ENCODE measurements around the gene PDZRN3. TPM values are rescaled to one million over a fixed set of nuclear protein-coding genes. Genes with fewer than 3 reads are reported as not detected.

Gene PDZRN3
- total RNA-seq, 4 donors from 2014 or later = 227 to 305 (median 265) TPM

DNA sequence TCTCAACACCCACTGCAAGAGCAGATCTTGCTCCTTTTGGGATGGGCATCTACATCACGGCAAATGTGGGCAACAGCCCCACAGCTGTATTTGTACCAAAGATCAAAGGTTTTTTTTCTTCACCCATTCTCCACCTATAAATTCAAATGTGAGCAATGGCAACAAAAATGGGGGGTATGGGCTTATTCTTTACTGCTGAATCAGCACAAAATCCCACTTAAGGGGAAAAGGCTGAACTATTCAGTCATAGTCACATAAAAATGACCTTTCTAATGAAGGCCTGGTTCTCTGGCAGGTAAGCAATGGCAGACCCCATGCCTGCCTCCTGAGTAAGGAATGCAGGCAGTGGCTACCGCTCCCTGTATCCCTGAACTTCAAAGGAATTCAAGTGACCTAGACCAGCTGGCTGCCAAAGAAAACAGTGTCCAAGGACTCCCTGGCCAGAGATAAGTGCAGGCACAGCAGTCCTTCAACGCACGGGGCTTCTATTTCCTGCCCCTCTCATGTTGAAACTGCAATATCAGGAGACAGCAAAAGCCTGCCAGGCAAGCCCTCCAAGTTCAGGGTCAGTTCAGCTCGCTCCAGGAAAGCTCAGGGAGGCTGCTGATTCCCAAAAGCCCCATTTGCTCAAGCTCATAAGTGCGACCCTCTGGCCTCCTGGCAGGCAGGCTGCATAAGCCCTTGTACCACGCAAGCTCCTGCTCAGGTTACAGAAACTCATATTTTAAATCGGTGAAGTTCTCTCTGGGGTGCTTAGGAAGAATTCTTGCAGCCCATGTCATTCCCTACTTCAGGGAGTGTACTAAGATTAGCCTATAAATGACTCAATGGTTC is 134.1 kb downstream of the PDZRN3 start:
- no peaks in the 10 kb centered on the region for H3K27me3 ChIP-seq
- H3K4me1 ChIP-seq = peaks cover 7 to 91% (median 8%) of the 10 kb centered on the region in 3 donors
- no peaks in the 10 kb centered on the region for H3K9me3 ChIP-seq
- peak; percentile 14 for ATAC-seq
- H3K4me3 ChIP-seq = no peak overlapping the region
- no peaks in the 10 kb centered on the region for H3K36me3 ChIP-seq
- H3K27ac ChIP-seq = peak overlapping the region in 1 of 4 donors; percentile 3
- 27 to 33% methylated on average over 2 to 3 of the region's 8 CpGs for WGBS, 2 donors (ENCODE audit: low coverage in 1 of 2)
- TF ChIP-seq POLR2AphosphoS5 (IDR thresholded peaks at IDR 0.05) = no peak
- TF ChIP-seq EP300 (IDR thresholded peaks at IDR 0.05) = no peak
- TF ChIP-seq POLR2A (IDR thresholded peaks at IDR 0.05) = no peak
- TF ChIP-seq, protein P1, sequence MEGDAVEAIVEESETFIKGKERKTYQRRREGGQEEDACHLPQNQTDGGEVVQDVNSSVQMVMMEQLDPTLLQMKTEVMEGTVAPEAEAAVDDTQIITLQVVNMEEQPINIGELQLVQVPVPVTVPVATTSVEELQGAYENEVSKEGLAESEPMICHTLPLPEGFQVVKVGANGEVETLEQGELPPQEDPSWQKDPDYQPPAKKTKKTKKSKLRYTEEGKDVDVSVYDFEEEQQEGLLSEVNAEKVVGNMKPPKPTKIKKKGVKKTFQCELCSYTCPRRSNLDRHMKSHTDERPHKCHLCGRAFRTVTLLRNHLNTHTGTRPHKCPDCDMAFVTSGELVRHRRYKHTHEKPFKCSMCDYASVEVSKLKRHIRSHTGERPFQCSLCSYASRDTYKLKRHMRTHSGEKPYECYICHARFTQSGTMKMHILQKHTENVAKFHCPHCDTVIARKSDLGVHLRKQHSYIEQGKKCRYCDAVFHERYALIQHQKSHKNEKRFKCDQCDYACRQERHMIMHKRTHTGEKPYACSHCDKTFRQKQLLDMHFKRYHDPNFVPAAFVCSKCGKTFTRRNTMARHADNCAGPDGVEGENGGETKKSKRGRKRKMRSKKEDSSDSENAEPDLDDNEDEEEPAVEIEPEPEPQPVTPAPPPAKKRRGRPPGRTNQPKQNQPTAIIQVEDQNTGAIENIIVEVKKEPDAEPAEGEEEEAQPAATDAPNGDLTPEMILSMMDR (IDR thresholded peaks at IDR 0.05) = no peak

GRCh38 chr3:73485877-73486330 is 138.8 kb downstream of the PDZRN3 start:
- 37 to 47% methylated on average over 3 to 4 of the region's 4 CpGs for WGBS, 2 donors (ENCODE audit: low coverage in 1 of 2)
- no peak overlapping the region for H3K27ac ChIP-seq
- peaks cover 5 to 87% (median 16%) of the 10 kb centered on the region in 3 donors for H3K4me1 ChIP-seq
- ATAC-seq = no peak
- no peaks in the 10 kb centered on the region for H3K27me3 ChIP-seq
- no peak for TF ChIP-seq POLR2A (IDR thresholded peaks at IDR 0.05)
- no peak for TF ChIP-seq EP300 (IDR thresholded peaks at IDR 0.05)
- no peak for TF ChIP-seq POLR2AphosphoS5 (IDR thresholded peaks at IDR 0.05)
- TF ChIP-seq, protein P1 (IDR thresholded peaks at IDR 0.05) = no peak
- H3K36me3 ChIP-seq = no peaks in the 10 kb centered on the region
- no peaks in the 10 kb centered on the region for H3K9me3 ChIP-seq
- H3K4me3 ChIP-seq = no peak overlapping the region

DNA sequence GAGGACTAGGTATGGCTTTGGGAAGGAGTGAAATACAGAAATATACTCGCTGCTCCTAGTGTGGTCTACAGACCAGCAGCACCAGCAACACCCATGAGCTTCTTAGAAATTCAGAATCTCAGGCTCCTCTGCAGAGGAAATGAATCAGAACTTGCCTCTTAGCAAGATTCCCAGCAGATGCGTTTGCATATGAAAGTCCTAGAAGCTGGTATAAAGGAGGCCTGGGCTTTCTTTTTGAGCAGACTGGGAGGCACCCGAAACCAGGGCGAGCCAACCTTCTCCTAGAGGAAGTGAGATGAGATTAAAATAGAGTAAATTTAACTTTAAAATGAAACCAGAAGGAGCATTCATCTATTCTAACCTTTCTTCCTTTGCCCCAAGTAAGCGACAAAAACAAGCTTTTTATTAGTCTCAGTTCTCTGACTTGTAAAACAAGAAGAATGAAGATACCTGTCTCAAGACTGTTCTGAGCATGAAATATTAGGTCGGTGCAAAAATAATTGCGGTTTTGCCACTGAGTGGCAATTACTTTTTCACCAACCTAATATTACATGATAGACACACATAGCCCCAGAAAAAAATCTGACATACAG is 140.0 kb downstream of the PDZRN3 start:
- Histone ChIP-seq H3K27ac (no peak overlapping the region), H3K9me3 (no peaks in the 10 kb centered on the region), H3K36me3 (no peaks in the 10 kb centered on the region), H3K27me3 (no peaks in the 10 kb centered on the region), H3K4me3 (no peak overlapping the region), H3K4me1 (peaks cover 10 to 89% (median 23%) of the 10 kb centered on the region in 3 donors)
- no peak for TF ChIP-seq POLR2AphosphoS5 (IDR thresholded peaks at IDR 0.05)
- TF ChIP-seq EP300 (IDR thresholded peaks at IDR 0.05) = no peak
- TF ChIP-seq, protein P1 (IDR thresholded peaks at IDR 0.05) = no peak
- no peak for TF ChIP-seq POLR2A (IDR thresholded peaks at IDR 0.05)
- WGBS, 2 donors (ENCODE audit: low coverage in 1 of 2) = 72 to 84% methylated on average over 5 to 7 of the region's 7 CpGs
- no peak for ATAC-seq

DNA sequence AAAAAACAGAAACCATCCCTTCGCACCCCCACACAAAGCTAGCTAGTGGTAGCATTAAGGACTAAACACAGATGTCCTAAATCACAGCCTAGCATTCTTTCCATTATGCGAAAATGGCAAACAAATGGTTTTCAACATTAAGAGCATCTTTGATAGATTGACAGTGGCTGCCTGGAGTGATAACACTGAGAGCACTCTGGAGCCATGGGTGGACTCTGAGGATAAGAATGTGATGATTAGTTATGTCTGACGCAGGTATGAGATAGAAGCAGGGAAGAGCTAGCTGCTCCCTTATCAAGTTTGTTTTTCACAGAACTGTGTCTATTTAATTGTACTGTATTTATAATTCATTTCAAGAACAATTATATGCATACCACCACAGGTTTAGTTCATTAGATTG is 142.9 kb downstream of the PDZRN3 start:
- 82 to 89% methylated on average over 3 of the region's 3 CpGs for WGBS, 2 donors (ENCODE audit: low coverage in 1 of 2)
- H3K27ac ChIP-seq = no peak overlapping the region
- ATAC-seq = no peak

More for the DNA sequence above, 142.9 kb downstream of the PDZRN3 start:
- Histone ChIP-seq H3K27me3 (no peaks in the 10 kb centered on the region), H3K4me1 (peaks cover 10 to 75% (median 18%) of the 10 kb centered on the region in 3 donors), H3K36me3 (no peaks in the 10 kb centered on the region), H3K4me3 (no peak overlapping the region), H3K9me3 (no peaks in the 10 kb centered on the region)
- TF ChIP-seq POLR2A (IDR thresholded peaks at IDR 0.05) (no peak), POLR2AphosphoS5 (IDR thresholded peaks at IDR 0.05) (no peak), EP300 (IDR thresholded peaks at IDR 0.05) (no peak)
- TF ChIP-seq, protein P1 (IDR thresholded peaks at IDR 0.05) = no peak
